NB4 (cell line): Measurements from ENCODE around the gene LRCH1.

Experiments
- DNase-seq: peaks from one replicate; pipeline ENCODE4 v3.0.0; 2010; ENCODE audit warnings: low read depth
- H3K4me3 ChIP-seq: one replicate; pipeline ENCODE4 v1.5.1; 2011; ENCODE audit warnings: mild to moderate bottlenecking, low read depth, low read length, moderate library complexity
- CTCF ChIP-seq: IDR thresholded peaks from one replicate; pipeline ENCODE4 v1.5.1; 2012; ENCODE audit warnings: low read depth, low read length
- MAX ChIP-seq: IDR thresholded peaks from 2 replicates; pipeline ENCODE4 v1.6.1; 2011; ENCODE audit warnings: low read depth, low read length
- MYC ChIP-seq: IDR thresholded peaks from 2 replicates; pipeline ENCODE4 v1.6.1; 2011; ENCODE audit warnings: low read depth, low read length
- POLR2A ChIP-seq: IDR thresholded peaks from 2 replicates; pipeline ENCODE4 v1.6.1; 2011; ENCODE audit warnings: mild to moderate bottlenecking; ENCODE audit not compliant: insufficient read length; ENCODE audit errors: extremely low read depth

The LRCH1 gene

GRCh38 chr13:46560778-46561177 lies 7.8 kb downstream of the LRCH1 start:
- no peak for DNase-seq
- TF ChIP-seq POLR2A (no peak), MAX (no peak), CTCF (no peak), MYC (no peak)
- no peak overlapping the region for H3K4me3 ChIP-seq

GRCh38 chr13:46561286-46561685 lies 8.3 kb downstream of the LRCH1 start:
- TF ChIP-seq CTCF (no peak), MAX (no peak), POLR2A (no peak), MYC (no peak)
- H3K4me3 ChIP-seq = no peak overlapping the region
- DNase-seq = no peak

GRCh38 chr13:46561691-46562090 lies 8.7 kb downstream of the LRCH1 start:
- no peak for TF ChIP-seq MYC
- TF ChIP-seq CTCF = no peak
- no peak for TF ChIP-seq MAX
- TF ChIP-seq POLR2A = no peak
- DNase-seq = no peak

GRCh38 chr13:46562152-46562551 lies 9.2 kb downstream of the LRCH1 start:
- DNase-seq = no peak
- TF ChIP-seq MYC (no peak), MAX (no peak), CTCF (no peak), POLR2A (no peak)
- no peak overlapping the region for H3K4me3 ChIP-seq

More at GRCh38 chr13:46561691-46562090, 8.7 kb downstream of the LRCH1 start:
- no peak overlapping the region for H3K4me3 ChIP-seq

GRCh38 chr13:46562581-46562980 lies 9.6 kb downstream of the LRCH1 start:
- no peak overlapping the region for H3K4me3 ChIP-seq
- DNase-seq = no peak
- TF ChIP-seq MAX (no peak), MYC (no peak), CTCF (no peak), POLR2A (no peak)
